OCI-LY1 (cell line): Measurements from ENCODE around the gene SLC39A13.
A peak's percentile ranks its signal among the peaks of the same experiment; 100 is the strongest.
"Not testable (repeated sequence)": the region's sequence is repeated elsewhere in the genome, so short reads cannot be mapped to it uniquely, and the experiment has no call there.

Experiments used
- H2AFZ ChIP-seq: fragments of 200-600 bp; sonication (generic), shearing (Covaris generic); 2 replicates; pipeline ENCODE4 v1.6.0; 2014; ENCODE audit warnings: antibody characterized with exemption, mild to moderate bottlenecking, low read length
- H3F3A ChIP-seq: fragments of 200-600 bp; sonication (generic), shearing (Covaris generic); 2 replicates; pipeline ENCODE4 v1.6.0; 2014; ENCODE audit warnings: mild to moderate bottlenecking, antibody characterized with exemption, low read length, moderate library complexity; ENCODE audit not compliant: insufficient read depth
- H3K27ac ChIP-seq: fragments of 200-600 bp; sonication (generic); 2 replicates; pipeline ENCODE4 v1.5.1; 2014; ENCODE audit warnings: low read length, mixed run types, mild to moderate bottlenecking, low read depth; ENCODE audit not compliant: poor library complexity, severe bottlenecking
- H3K27me3 ChIP-seq: fragments of 200-600 bp; sonication (generic); 2 replicates; pipeline ENCODE4 v1.6.0; 2014; ENCODE audit warnings: antibody characterized with exemption, mild to moderate bottlenecking, low read length, moderate library complexity; ENCODE audit not compliant: insufficient read depth
- H3K36me3 ChIP-seq: fragments of 200-600 bp; sonication (generic); 2 replicates; pipeline ENCODE4 v1.6.1; 2014; ENCODE audit warnings: mild to moderate bottlenecking, antibody characterized with exemption, low read length, moderate library complexity, mixed read lengths; ENCODE audit not compliant: insufficient read depth
- H3K4me1 ChIP-seq: fragments of 200-600 bp; sonication (generic); 2 replicates; pipeline ENCODE4 v1.5.1; 2014; ENCODE audit warnings: mild to moderate bottlenecking, low read length, moderate library complexity; ENCODE audit not compliant: insufficient read depth, severe bottlenecking
- H3K4me2 ChIP-seq: fragments of 200-600 bp; sonication (generic), shearing (Covaris generic); 2 replicates; pipeline ENCODE4 v1.6.1; 2014; ENCODE audit warnings: low read length
- H3K4me3 ChIP-seq: fragments of 200-600 bp; sonication (generic); 2 replicates; pipeline ENCODE4 v1.5.1; 2014; ENCODE audit warnings: low read length, low read depth, mild to moderate bottlenecking, mixed read lengths; ENCODE audit not compliant: poor library complexity, severe bottlenecking
- H3K79me2 ChIP-seq: fragments of 200-600 bp; shearing (Covaris generic); 2 replicates; pipeline ENCODE4 v1.6.1; 2016; ENCODE audit warnings: mixed run types, low read length, mixed read lengths; ENCODE audit not compliant: insufficient read depth
- H3K9ac ChIP-seq: fragments of 200-600 bp; sonication (generic), shearing (Covaris generic); 2 replicates; pipeline ENCODE4 v1.6.1; 2014; ENCODE audit warnings: mild to moderate bottlenecking, low read length, mixed read lengths
- H3K9me2 ChIP-seq: fragments of 200-600 bp; sonication (generic), shearing (Covaris generic); 2 replicates; pipeline ENCODE4 v1.6.1; 2014; ENCODE audit warnings: low read depth, mild to moderate bottlenecking, low read length, mixed read lengths
- H3K9me3 ChIP-seq: fragments of 200-600 bp; shearing (Covaris generic); 2 replicates; pipeline ENCODE4 v1.6.1; 2014; ENCODE audit warnings: low read length, mixed read lengths
- H4K20me1 ChIP-seq: fragments of 200-600 bp; sonication (generic), shearing (Covaris generic); 2 replicates; pipeline ENCODE4 v1.6.0; 2016; ENCODE audit warnings: mild to moderate bottlenecking, low read length; ENCODE audit not compliant: insufficient read depth
- CTCF ChIP-seq: fragments of 200-600 bp; sonication (generic), shearing (Covaris generic); IDR thresholded peaks from 2 replicates; pipeline ENCODE4 v1.5.1; 2017; ENCODE audit warnings: mild to moderate bottlenecking, antibody characterized with exemption, low read length, moderate library complexity, mixed read lengths
- EZH2 ChIP-seq: fragments of 200-600 bp; sonication (generic), shearing (Covaris generic); IDR thresholded peaks from 2 replicates; pipeline ENCODE4 v1.8.0; 2017; ENCODE audit warnings: borderline replicate concordance, mixed run types, mild to moderate bottlenecking, antibody characterized with exemption, low read length, moderate library complexity, mixed read lengths

The SLC39A13 gene

GRCh38 chr11:47454258-47454671 lies 45.9 kb downstream of the SLC39A13 start:
- not testable (repeated sequence) for H3K4me2 ChIP-seq, H2AFZ ChIP-seq, H3K79me2 ChIP-seq, H4K20me1 ChIP-seq, H3K27me3 ChIP-seq, H3K9ac ChIP-seq, H3K27ac ChIP-seq, H3K4me1 ChIP-seq, H3K9me2 ChIP-seq, H3K4me3 ChIP-seq, H3F3A ChIP-seq, H3K9me3 ChIP-seq, H3K36me3 ChIP-seq
- peak; percentile 87 for TF ChIP-seq CTCF

- Histone ChIP-seq H2AFZ (no peak overlapping the region), H3K79me2 (no peaks in the 10 kb centered on the region), H3K9ac (no peak overlapping the region), H3K36me3 (peaks cover 15% of the 10 kb centered on the region; the same call in 1 of the 2 replicates), H3K9me2 (no peaks in the 10 kb centered on the region), H3K4me3 (no peak overlapping the region), H3K4me1 (no peaks in the 10 kb centered on the region), H3K9me3 (no peaks in the 10 kb centered on the region), H3K27me3 (no peaks in the 10 kb centered on the region), H3F3A (no peaks in the 10 kb centered on the region), H3K27ac (no peak overlapping the region), H4K20me1 (no peaks in the 10 kb centered on the region), H3K4me2 (no peak overlapping the region)
- no peak for TF ChIP-seq CTCF
- TF ChIP-seq EZH2 = no peak
These were observed 52.3 kb downstream of the SLC39A13 start for GRCh38 chr11:47460571-47461235.

GRCh38 chr11:47461876-47462275 lies 53.5 kb downstream of the SLC39A13 start:
- Histone ChIP-seq H3K9me2 (no peaks in the 10 kb centered on the region), H3K4me2 (no peak overlapping the region)

More at GRCh38 chr11:47461876-47462275, 53.5 kb downstream of the SLC39A13 start:
- Histone ChIP-seq H3K79me2 (no peaks in the 10 kb centered on the region), H3K9ac (no peak overlapping the region), H3K4me1 (no peaks in the 10 kb centered on the region), H3F3A (no peaks in the 10 kb centered on the region), H3K27ac (no peak overlapping the region), H2AFZ (no peak overlapping the region), H3K9me3 (no peaks in the 10 kb centered on the region), H3K36me3 (peaks cover 21% of the 10 kb centered on the region; the same call in 1 of the 2 replicates), H4K20me1 (no peaks in the 10 kb centered on the region), H3K27me3 (no peaks in the 10 kb centered on the region), H3K4me3 (no peak overlapping the region)
- TF ChIP-seq CTCF = no peak
- no peak for TF ChIP-seq EZH2
